Natural killer cell (primary cell): Measurements from ENCODE around the gene GSTM2. TPM values are rescaled to one million over a fixed set of nuclear protein-coding genes. Genes with fewer than 3 reads are reported as not detected.

Experiments
- ATAC-seq, 3 donors: fragments of 150-1000 bp in 2 of 3; fragments of 200-7000 bp in 1 of 3; cut with Tn5 transposase; 1 replicate in 1 of 3; 2 replicates in 2 of 3; pipeline ENCODE4 v1.10.0; 2021; ENCODE audit warnings: mild to moderate bottlenecking in 2 of 3, moderate library complexity in 2 of 3
- DNase-seq, 2 donors: peaks; one replicate each; pipeline versions ENCODE4 v3.0.0 to v3.0.0-alpha.2; 2013 to 2021; ENCODE audit warnings: mixed read lengths in 1 of 2
- H3K27ac ChIP-seq: one replicate; pipeline ENCODE4 v1.5.1; 2013; ENCODE audit warnings: mild to moderate bottlenecking, low read length
- H3K27me3 ChIP-seq: one replicate; pipeline ENCODE4 v1.6.1; 2013; ENCODE audit warnings: low read length; ENCODE audit not compliant: control insufficient read depth, insufficient read depth
- H3K36me3 ChIP-seq: one replicate; pipeline ENCODE4 v1.6.1; 2013; ENCODE audit warnings: low read length; ENCODE audit not compliant: control insufficient read depth, insufficient read depth
- H3K4me1 ChIP-seq: one replicate; pipeline ENCODE4 v1.6.1; 2013; ENCODE audit warnings: low read length; ENCODE audit not compliant: control insufficient read depth, insufficient read depth
- H3K4me3 ChIP-seq: one replicate; pipeline ENCODE4 v1.5.1; 2013; ENCODE audit warnings: low read length
- H3K9me3 ChIP-seq: one replicate; pipeline ENCODE4 v1.6.1; 2013; ENCODE audit warnings: low read length; ENCODE audit not compliant: control insufficient read depth, insufficient read depth
- H3K27ac Mint-ChIP-seq, 2 donors: one replicate each; pipeline ENCODE4 v1.8.0; 2022; ENCODE audit warnings: mild to moderate bottlenecking in 2 of 2, mixed read lengths in 2 of 2, moderate library complexity in 1 of 2
- H3K27me3 Mint-ChIP-seq, 2 donors: one replicate each; pipeline ENCODE4 v1.8.0; 2022; ENCODE audit warnings: low read depth in 2 of 2, mixed read lengths in 2 of 2
- H3K36me3 Mint-ChIP-seq: one replicate; pipeline ENCODE4 v1.8.0; 2022; ENCODE audit warnings: mixed read lengths
- H3K4me1 Mint-ChIP-seq, 2 donors: one replicate each; pipeline ENCODE4 v1.8.0; 2022; ENCODE audit warnings: mixed read lengths in 2 of 2
- H3K4me3 Mint-ChIP-seq: one replicate; pipeline ENCODE4 v1.8.0; 2022; ENCODE audit warnings: mild to moderate bottlenecking, moderate library complexity, mixed read lengths
- H3K9me3 Mint-ChIP-seq, 2 donors: one replicate each; pipeline ENCODE4 v1.8.0; 2022; ENCODE audit warnings: mixed read lengths in 2 of 2
- CTCF ChIP-seq: fragments of 200-600 bp; IDR thresholded peaks from one replicate; pipeline ENCODE4 v1.8.0; 2022; ENCODE audit warnings: antibody characterized with exemption
- WGBS: methylation state at CpG from one replicate; pipeline ENCODE4 v1.1.7; 2013; ENCODE audit warnings: missing lambda C conversion rate; ENCODE audit not compliant: insufficient coverage; 5-methylcytosine and 5-hydroxymethylcytosine counted together
- intact Hi-C: fragments of 100-400 bp; cut with micrococcal nuclease; formaldehyde crosslinking; loops from one replicate; pipeline ENCODE4 v1.14.2; 2022
- total RNA-seq, 4 donors: library from RNA; stranded (reverse); fragments of 120-200 nt in 1 of 4; gene quantifications; one replicate each; pipeline versions ENCODE4 v1.2.3 to v1.2.4, GENCODE V29; 2013 to 2022

Gene GSTM2
- total RNA-seq, 3 donors from 2014 or later (not counting 1 experiment from before 2014, with no cell fraction given) = 142 to 315 (median 205) TPM

GRCh38 chr1:109649491-109649914 lies 18.4 kb upstream of the GSTM2 start:
- WGBS = 72% methylated on average over 3 of the region's 4 CpGs
- H3K4me3 ChIP-seq = no peak overlapping the region

GRCh38 chr1:109650609-109651008 lies 17.2 kb upstream of the GSTM2 start:
- ATAC-seq = no peak
- Mint-ChIP-seq H3K4me1 (peaks cover 8 to 10% of the 10 kb centered on the region in 2 donors), H3K9me3 (no peaks in the 10 kb centered on the region), H3K36me3 (no peaks in the 10 kb centered on the region), H3K27me3 (peaks cover 11 to 25% of the 10 kb centered on the region in 2 donors), H3K4me3 (no peak overlapping the region), H3K27ac (no peak overlapping the region)
- H3K9me3 ChIP-seq = no peaks in the 10 kb centered on the region
- no peaks in the 10 kb centered on the region for H3K36me3 ChIP-seq
- no peaks in the 10 kb centered on the region for H3K27me3 ChIP-seq
- DNase-seq = peak in 1 of 2 donors; percentile 0
- no peak overlapping the region for H3K4me3 ChIP-seq
- peaks cover 7% of the 10 kb centered on the region for H3K4me1 ChIP-seq
- intact Hi-C loops = no loop called here
- TF ChIP-seq CTCF = no peak
- H3K27ac ChIP-seq = no peak overlapping the region
- 100% methylated on average over 3 of the region's 3 CpGs for WGBS

More at GRCh38 chr1:109649491-109649914, 18.4 kb upstream of the GSTM2 start:
- peaks cover 8 to 25% of the 10 kb centered on the region in 2 donors for H3K27me3 Mint-ChIP-seq
- Histone ChIP-seq H3K36me3 (no peaks in the 10 kb centered on the region), H3K27me3 (no peaks in the 10 kb centered on the region), H3K4me1 (no peaks in the 10 kb centered on the region), H3K27ac (no peak overlapping the region), H3K9me3 (no peaks in the 10 kb centered on the region)
- no peaks in the 10 kb centered on the region for H3K4me1 Mint-ChIP-seq
- ATAC-seq (no peak), DNase-seq (peak in 1 of 2 donors; percentile 5)
- TF ChIP-seq CTCF = no peak
- no peaks in the 10 kb centered on the region for H3K9me3 Mint-ChIP-seq
- H3K36me3 Mint-ChIP-seq = no peaks in the 10 kb centered on the region
- no peak overlapping the region for H3K27ac Mint-ChIP-seq
- intact Hi-C loops = no loop called here
- H3K4me3 Mint-ChIP-seq = no peak overlapping the region

GRCh38 chr1:109652402-109652801 lies 15.5 kb upstream of the GSTM2 start:
- H3K27ac Mint-ChIP-seq = no peak overlapping the region

More at GRCh38 chr1:109652402-109652801, 15.5 kb upstream of the GSTM2 start:
- H3K4me3 ChIP-seq = no peak overlapping the region
- 72% methylated on average over 1 of the region's 2 CpGs for WGBS
- Mint-ChIP-seq H3K4me3 (no peak overlapping the region), H3K27me3 (peaks cover 11 to 25% of the 10 kb centered on the region in 2 donors), H3K4me1 (peaks cover 16 to 20% of the 10 kb centered on the region in 2 donors), H3K36me3 (no peaks in the 10 kb centered on the region), H3K9me3 (no peaks in the 10 kb centered on the region)
- DNase-seq (peak in 1 of 2 donors; percentile 0), ATAC-seq (no peak)
- H3K36me3 ChIP-seq = no peaks in the 10 kb centered on the region
- no peaks in the 10 kb centered on the region for H3K9me3 ChIP-seq
- intact Hi-C loops = no loop called here
- H3K27me3 ChIP-seq = no peaks in the 10 kb centered on the region
- TF ChIP-seq CTCF = no peak
- H3K4me1 ChIP-seq = peaks cover 20% of the 10 kb centered on the region
- H3K27ac ChIP-seq = no peak overlapping the region
